Measurements from ENCODE around the gene NSFL1C. TPM values are rescaled to one million over a fixed set of nuclear protein-coding genes. Genes with fewer than 3 reads are reported as not detected.
"Not testable (repeated sequence)": the region's sequence is repeated elsewhere in the genome, so short reads cannot be mapped to it uniquely, and the experiment has no call there.

The NSFL1C gene
- polyA plus RNA-seq, 3 donors = 109 to 111 (median 111) TPM

DNA sequence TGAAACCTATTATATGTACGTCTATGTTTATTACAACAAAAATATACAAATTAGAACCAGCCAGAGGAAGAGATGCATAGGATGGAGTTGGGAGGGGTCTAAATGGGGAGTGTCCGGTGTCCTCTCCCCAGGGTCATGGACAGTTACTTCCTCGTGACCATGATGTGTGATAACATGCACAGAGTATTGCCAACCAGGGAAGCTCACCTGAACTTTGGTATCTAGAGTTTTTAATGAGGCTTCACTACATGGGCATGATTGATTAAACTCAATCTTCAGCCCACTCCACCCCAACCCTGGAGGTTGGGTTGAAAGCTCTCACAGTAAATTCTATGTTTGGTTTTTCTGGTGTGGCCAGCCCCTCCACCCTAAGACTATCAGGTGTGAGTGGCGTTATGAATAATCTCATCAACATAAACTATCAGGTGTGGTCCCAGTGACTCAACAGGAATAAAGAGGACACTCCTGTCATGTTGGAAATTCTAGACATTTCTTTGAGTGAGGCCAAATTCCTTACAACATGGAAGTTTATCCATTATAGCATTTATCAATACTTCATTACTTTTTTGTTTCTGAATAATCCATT lies 37.4 kb downstream of the NSFL1C start:
- no peak for DNase-seq

DNA sequence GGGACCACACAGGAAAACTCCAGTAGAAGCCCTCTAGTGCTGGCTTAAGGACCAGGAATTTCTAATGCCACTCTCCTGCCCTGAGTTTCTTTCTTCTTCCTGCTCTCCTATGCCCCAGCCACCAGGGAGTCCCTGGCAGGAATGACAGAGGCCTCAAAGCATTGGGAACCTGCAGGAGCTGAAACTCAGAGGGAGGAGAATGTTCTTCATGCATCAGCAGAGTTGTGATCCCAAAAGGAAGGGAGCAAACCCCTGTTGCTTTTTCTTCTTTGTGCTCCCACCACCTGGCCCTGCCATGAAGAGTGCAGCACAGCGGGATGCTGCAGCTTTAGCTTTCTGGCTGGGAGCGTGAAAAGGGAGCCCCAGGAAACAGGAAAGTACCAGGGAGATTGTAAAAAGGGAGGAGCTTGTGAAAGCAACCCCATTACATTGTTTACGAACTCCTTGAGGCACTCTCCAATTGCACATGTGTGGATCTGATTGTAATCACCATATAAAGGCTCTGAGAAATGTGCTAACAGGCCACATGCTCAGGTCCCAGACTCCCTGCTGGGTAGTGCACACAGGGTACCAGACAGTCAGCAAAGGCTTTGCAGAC lies 39.1 kb downstream of the NSFL1C start:
- no peak for DNase-seq

DNA sequence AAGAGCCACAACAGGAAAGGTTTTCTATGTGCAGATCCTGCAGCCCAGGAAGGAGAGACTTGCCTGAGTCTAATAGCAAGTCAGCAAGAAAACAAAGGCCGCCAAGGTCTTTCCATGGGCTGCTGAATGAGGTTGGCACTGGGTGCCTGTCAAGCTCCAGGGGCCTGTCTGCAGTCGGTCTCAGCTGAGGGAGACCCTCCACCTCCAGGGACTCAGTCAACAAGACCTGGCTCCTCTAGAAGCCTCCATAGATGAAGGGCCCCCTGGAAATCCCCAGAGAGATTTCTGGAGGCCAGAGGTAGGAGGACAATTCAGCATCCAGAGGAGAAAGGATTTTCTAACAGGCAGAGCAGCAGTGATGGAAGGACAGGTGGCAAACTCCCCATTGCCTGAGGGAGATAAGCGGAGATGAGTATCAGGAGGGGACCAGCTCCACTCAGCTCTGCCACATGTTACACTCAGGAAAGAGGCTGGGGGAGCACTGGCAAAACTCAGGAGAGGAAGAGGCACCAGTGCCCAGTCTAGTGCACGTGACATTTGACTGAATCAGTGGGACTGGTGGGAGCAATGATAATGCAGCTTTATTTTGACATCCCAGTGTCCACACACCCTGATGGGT lies 40.3 kb downstream of the NSFL1C start:
- DNase-seq = no peak

DNA sequence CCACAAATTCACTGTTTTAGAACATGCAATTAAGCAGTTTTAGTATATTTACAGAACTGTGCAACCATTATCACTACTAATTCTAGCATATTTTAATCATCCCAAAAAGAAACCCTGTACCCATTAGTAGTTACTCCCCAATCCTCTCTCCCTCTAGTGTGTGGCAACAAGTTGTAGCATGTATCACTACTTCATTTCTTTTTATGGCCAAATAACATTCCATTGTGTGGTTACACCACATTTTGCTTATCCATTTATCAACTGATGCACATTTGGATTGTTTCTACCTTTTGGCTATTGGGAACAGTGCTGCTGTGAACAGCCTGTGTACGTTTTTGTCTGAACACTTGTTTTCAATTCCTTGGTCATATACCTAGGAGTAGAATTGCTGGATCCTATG lies 42.3 kb downstream of the NSFL1C start:
- DNase-seq = no peak

DNA sequence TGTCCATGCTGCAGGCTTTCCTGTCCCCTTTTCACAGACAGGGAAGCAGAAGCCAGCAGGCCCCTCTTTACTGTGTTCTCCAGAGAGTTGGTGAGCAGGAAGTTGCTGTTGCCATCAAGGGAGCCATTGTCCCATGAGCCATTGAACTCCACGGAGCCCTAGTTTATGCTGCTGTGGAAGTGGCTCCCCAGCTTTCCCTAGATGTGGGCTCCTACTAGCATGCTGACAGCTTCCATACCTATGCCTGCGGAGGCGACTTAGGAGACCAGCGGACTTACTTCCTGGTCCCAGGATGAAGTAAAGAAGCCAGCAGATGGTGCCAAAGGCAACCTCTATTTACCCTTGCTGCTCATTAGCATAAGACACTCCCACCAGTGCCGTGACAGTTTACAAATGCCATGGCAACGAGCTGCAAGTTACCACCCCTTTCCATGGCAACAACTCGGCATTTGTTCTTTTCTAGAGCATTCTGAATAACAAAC lies 43.0 kb downstream of the NSFL1C start:
- DNase-seq = peak; percentile 52

DNA sequence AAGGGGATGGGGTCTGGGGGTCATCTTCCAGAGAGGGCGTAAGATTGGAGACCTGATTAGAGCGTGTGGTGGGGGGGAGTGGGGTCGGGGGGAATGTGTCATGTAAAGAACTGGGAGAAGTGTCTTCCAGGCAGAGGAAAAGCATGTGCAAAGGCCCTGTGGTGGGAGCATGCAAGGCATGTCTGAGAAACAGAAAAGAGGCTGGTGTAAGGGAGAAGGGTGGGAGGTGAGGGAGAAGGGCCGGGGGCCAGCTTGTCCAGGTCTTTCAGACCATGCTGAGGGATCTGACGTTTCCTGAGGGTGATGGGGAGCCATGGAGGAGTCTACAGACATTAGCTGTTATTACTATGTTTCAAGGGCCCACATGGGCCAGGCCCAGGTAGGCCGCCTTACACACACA lies 43.4 kb downstream of the NSFL1C start:
- DNase-seq = no peak

DNA sequence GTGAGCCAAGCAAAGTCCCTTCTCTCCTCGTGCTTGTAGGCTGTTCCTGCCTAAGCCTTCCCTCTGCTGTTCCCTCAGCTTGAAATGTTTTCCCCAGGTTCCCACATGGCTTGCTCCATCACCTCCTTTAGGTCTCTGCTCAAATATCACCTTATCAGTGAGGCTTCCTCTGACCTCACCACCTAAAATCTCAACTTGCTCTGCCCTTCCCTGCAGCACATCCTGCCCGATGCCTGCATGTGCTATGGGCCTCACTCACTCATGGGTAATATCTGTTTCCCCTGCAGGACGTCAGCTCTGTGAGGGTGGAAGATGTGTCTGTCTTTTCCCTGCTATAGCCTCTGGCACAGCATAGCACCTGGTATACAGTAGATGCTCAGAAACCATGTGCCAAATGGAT lies 43.9 kb downstream of the NSFL1C start:
- DNase-seq = no peak

DNA sequence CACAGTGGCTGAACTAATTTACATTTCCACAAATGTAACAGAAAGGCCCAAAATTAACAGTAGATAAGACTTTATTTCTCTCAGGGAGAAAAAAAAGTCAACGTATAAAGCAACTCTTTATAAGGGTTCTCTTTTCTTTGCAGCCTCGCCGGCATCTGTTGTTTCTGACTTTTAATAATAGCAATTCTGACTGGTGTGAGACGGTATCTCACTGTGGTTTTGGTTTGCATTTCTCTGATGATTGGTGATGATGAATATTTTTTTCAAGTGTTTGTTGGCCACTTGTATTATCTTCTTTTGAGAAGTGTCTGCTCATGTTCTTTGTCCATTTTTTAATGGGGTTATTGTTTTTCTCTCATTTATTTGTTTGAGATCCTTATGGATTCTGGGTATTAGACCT lies 46.6 kb downstream of the NSFL1C start:
- no peak for DNase-seq

DNA sequence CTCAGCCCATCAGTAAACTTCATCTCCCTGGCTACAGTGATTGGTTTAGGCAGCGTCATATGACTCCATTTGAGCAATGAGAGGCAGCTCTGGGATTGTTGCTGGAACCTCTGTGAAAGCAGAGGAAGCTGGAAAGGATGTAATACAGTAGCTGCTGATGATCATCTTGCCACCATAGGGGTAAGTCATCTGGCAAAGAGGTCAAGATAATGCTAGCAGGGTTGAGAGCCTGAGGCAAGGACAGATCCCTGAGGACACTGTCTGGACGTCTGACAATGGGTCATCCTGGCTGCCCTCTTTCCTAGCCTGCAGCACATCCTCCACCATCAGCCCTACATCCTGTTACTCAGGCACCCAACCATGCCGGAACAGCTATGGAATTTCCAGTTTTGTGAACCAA lies 48.3 kb downstream of the NSFL1C start:
- no peak for DNase-seq

DNA sequence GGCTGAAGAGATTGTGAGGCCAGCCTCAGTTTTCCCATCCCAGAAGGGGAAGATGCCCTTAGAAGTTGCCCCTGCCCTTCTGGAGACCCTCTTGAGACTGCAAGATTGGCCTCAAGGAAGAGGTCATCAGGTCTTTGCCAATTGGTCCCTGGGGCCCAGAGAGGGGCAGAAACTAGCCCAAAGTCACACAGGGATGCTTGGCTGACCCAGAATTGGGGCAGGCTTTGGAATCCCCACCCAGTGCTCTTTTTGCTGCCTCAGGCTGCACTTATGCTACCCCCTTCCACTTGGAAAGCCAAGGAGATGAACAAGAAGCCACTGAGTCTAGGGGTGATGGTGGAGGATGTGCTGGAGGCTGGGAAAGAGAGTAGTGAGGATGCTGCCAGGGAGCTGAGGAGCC lies 48.9 kb downstream of the NSFL1C start:
- no peak for DNase-seq

DNA sequence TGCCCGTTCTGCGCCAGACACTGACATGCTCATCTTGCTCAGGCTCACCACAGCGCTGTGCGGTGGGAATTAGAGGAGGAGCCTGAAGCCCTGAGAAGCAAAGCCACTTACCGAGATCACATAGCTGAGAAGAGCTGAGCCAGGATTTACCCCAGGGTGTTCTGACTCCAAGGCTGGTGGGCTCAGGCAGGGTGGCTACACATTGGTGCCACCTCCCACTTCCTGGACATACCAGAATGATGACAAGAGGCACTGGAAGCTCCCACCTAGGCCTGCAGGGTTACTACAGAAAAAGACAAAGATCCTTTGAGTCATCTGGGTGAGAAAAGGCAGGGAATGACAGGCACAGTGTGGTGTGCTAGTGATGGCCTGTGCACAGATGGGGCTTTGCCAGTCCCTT lies 49.4 kb downstream of the NSFL1C start:
- no peak for DNase-seq

DNA sequence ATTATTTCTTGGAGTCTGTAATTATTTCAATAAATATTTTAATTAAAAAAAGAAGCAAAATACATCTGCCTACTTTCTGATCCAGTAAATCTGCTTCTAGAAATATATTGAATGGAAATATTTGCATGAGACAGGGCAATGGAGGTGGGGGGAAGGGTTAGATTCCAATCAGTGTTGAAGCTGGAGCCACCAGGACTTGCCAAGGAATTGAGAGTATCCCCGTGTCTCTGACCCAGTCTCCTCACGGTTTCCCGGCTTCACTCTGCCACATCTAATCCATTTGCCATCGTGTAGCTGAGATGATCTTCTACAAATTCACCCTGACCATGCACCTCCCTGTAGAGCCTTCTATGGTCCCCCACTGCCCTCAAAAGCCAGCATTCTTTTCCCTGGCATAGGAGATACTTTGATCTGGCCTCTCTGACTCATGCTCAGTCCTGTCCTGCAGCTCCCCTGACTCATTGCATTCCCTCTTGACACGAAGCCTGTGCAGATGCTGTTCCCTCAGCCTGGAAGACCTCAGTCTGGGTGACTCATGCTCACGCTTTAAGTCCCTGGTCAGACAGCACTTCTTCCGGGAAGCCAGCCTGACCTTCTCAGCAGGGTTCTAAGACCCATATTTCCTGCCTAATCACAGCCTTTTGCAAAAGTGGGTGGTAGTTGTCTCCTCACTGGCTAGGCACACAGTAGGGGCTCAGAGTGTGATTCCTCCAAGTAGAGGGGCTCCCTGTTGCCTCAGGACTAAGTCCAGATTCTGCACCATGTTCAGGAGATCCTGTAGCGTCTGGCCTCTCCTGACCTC lies 50.8 kb downstream of the NSFL1C start:
- DNase-seq = no peak

DNA sequence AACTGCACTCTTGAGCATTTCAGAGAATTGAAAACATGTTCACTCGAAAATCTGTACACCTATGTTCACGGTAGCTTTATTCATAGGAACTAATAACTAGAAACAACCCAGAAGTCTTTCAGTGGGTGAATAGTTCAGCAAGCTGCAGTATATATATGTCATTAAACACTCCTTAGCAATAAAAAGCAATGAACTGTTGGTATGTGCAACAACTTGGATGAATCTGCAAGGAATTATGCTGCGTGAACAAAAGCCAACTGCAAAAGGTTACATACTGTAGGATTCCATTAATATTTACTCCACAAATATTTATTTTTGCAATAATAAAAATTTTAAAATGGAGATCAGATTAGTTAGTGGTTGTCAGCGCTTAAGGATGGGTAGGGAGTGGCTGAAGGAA lies 51.7 kb downstream of the NSFL1C start:
- no peak for DNase-seq

DNA sequence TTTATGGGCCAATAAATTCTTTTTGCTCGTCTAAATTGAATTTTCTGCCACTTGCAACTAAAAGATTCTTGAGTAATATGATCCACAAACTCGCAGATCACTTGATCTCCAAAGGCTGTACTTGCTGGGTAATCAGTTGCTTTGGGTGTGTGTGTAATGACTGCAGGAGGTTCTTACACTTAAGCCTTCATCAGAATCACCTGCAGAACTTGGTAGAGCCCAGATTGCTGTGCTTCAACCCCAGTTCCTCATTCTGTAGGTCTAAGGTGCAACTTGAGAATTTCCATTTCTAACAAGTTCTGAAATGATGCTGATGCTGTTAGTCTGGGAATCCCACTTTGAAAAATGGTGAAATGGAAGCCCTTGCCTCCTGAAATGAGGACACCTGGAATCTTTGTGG lies 60.8 kb downstream of the NSFL1C start:
- no peak for DNase-seq

DNA sequence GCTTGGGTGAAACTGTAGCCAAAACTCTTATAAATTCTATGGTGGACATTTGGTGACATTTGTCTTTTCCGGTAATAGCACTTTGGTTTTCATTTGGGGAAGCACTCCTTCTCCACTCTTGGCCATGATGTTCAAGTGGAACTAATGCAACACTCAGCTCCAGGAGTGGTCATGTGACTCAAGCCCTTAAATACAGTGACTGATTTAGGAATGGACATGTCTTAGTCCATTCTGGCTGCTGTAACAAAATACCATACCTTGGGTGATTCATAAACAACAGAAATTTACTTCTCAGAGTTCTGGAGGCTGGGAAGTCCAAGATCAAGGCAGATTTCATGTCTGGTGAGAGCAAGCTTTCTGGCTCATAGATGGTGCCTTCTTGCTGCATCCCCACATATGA lies 63.0 kb downstream of the NSFL1C start:
- DNase-seq = no peak

DNA sequence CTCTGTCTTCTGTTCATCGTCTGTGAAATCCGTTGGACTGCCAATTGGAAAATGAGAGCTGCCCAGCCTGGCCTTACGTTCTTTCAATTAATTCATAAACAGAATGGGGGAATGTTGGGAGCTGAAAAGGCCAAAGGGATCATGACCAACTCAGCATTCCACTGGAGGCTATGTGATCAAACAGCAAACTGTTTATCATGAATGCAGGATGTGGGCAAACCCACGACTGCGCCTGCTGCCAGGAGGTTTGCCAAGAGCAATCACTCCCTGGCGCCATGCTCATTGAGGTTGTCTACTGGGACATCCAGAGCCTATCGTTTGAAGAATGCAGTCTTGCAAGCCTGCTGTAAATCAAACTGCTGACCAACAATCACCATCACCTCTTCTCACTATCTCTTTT lies 64.5 kb downstream of the NSFL1C start:
- no peak for DNase-seq

DNA sequence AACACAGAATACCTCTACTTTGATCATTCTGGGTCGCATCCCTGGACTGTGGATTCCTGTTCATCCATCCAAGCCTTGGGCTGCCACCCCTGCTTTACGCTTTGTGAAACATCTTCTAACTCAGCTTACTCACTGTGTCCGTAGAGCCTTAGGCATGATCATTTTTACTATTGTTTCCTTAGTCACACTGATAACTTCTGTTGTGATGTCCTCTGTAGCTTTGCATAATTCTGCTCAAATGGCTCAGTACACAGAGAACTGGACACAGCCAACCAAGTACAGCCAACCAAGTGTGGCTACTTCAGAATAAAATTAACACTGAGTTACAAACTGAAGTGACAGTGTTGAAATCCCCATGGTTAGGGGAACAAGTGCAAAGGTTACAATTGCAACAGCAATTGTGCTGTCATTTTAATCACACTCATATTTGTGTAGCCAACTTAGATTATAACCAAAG lies 65.2 kb downstream of the NSFL1C start:
- peak; percentile 47 for DNase-seq

DNA sequence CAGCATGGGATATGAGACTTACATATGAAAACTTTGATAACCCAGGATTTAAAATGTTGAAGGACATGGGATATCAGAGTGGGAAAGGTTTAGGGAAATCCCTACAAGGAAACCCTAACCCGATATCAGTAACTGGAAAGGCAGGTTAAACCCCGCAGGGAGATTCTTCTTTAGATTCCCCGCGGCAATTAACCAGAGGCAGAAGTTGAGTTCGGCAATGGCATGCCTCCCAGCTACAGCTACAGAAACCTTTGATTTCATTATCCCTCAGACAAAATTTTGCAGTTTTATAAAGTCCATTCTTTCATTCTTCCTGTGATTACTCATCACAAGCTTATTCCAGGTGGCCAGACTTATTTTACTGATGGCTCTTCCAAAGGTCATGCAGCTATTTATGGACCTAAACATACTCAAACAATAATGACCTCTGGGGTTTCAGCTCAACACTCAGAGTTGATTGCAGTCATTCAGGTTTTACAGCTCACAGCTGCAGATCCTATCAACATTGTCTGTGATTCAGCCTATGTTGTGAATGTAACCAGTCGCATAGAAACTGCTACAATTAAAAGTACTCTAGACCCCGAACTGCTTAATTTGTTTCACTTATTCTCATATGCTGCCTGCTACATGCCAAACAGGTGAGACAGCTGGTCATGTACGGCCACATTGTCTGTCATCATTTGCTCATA lies 66.8 kb downstream of the NSFL1C start:
- peak; percentile 50 for DNase-seq

DNA sequence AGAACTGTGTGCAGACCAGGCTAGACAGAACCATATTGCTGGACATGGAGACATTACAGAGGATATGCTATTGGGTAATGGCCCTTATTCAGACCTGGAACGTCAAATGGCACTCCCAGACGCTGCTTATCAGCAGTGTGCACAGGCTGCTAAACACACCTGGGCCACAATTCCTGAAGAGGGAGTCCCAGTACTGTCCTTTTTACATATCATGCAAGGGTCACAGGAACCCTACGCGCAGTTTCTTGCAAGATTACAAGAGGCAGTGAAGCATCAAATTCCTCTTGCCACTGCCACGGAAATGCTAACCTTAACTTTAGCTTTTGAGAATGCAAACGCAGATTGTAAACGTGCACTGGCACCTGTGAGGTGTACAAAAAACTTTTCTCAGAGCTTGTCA lies 68.5 kb downstream of the NSFL1C start:
- not testable (repeated sequence) for DNase-seq

DNA sequence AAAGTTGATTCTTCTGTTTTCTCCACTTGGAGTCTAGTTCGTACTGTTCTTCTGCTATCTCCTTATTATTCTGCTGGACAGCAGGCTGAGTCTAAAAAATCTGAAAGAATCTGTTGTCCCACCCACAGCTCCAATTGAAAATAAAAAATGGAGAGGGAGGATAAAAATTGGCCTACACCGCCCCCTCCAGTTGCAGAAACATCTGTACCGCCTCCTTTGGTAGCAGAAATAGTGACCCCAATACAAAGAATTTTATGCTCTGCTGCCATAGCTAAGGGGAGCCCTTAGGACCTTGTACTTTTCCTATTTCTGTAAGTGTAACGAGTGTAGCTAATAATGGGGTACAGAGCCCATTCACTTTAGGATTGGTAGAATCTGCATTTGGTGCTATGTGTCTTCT lies 68.9 kb downstream of the NSFL1C start:
- DNase-seq = no peak

DNA sequence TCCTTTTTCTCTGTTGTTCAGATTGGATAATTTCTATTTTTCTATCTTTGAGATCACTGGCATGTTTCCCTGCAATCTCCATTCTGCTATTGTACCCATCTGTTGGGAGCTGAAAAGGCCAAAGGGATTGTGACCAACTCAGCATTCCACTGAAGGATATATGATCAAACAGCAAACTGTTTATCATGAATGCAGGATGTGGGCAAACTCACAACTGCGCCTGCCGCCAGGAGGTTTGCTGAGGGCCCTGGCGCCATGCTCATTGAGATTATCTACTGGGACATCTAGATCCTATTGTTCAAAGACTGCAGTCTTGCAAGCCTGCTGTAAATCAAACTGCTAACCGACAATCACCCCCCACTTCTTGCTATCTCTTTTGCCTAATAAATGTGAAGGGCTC lies 69.9 kb downstream of the NSFL1C start:
- DNase-seq = no peak

DNA sequence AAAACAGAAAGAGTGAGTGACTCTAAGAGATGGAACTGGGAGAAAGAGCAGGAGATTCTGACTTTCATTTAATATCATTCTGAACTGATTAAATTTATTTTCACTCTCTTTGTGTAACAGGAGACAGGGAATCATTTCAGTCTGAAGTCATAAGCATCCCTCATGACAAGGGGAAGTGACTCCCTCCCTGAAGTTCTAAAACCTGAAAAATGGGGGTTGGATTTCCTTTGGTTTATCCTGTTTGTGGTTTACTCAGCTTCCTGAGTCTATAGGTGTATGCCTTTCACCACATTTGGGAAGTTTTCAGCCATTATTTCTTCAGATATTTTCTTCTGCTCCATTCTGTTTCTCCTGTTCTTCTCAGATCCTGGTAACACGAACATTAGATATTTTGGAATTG lies 70.4 kb downstream of the NSFL1C start:
- DNase-seq = no peak
